ENCODE measurements around the gene PGBD5.

PGBD5 gene

GRCh38 chr1:230359992-230360668 is 66.0 kb downstream of the PGBD5 start:
- no peaks in the 10 kb centered on the region for H3K27me3 ChIP-seq (replicated peaks)
- no peak for TF ChIP-seq CTCF (IDR thresholded peaks at IDR 0.05; ENCODE audit: low read depth, low read length, missing control alignments)
- in situ Hi-C loops (cut with HindIII; ENCODE audit: low pct_ligation_motif_present, low sequenced_read_pairs) = no loop called here
- DNase-seq = no peak
- no peak overlapping the region for H3K4me3 ChIP-seq (ENCODE audit: low read depth, low read length)
- H3K27ac ChIP-seq = no peak overlapping the region
- H3K36me3 ChIP-seq (replicated peaks) = no peaks in the 10 kb centered on the region

- in situ Hi-C loops (cut with HindIII; ENCODE audit: low pct_ligation_motif_present, low sequenced_read_pairs) = no loop called here
- no peaks in the 10 kb centered on the region for H3K27me3 ChIP-seq (replicated peaks)
- TF ChIP-seq CTCF (IDR thresholded peaks at IDR 0.05; ENCODE audit: low read depth, low read length, missing control alignments) = no peak
- DNase-seq = no peak
- no peaks in the 10 kb centered on the region for H3K36me3 ChIP-seq (replicated peaks)
- no peak overlapping the region for H3K27ac ChIP-seq
- H3K4me3 ChIP-seq (ENCODE audit: low read depth, low read length) = no peak overlapping the region
Observed at GRCh38 chr1:230356869-230357794, 69.0 kb downstream of the PGBD5 start.

- H3K27me3 ChIP-seq (replicated peaks) = no peaks in the 10 kb centered on the region
- in situ Hi-C loops (cut with HindIII; ENCODE audit: low pct_ligation_motif_present, low sequenced_read_pairs) = no loop called here
- no peak for DNase-seq
- TF ChIP-seq CTCF (IDR thresholded peaks at IDR 0.05; ENCODE audit: low read depth, low read length, missing control alignments) = no peak
- H3K36me3 ChIP-seq (replicated peaks) = no peaks in the 10 kb centered on the region
- H3K27ac ChIP-seq = no peak overlapping the region
- H3K4me3 ChIP-seq (ENCODE audit: low read depth, low read length) = no peak overlapping the region
Observed at GRCh38 chr1:230356190-230356589, 69.9 kb downstream of the PGBD5 start.

- Histone ChIP-seq H3K27ac (no peak overlapping the region), H3K4me3 (ENCODE audit: low read depth, low read length) (no peak overlapping the region), H3K27me3 (replicated peaks) (no peaks in the 10 kb centered on the region), H3K36me3 (replicated peaks) (no peaks in the 10 kb centered on the region)
- TF ChIP-seq CTCF (IDR thresholded peaks at IDR 0.05; ENCODE audit: low read depth, low read length, missing control alignments) = no peak
- in situ Hi-C loops (cut with HindIII; ENCODE audit: low pct_ligation_motif_present, low sequenced_read_pairs) = no loop called here
- no peak for DNase-seq
Observed at GRCh38 chr1:230355594-230355993, 70.5 kb downstream of the PGBD5 start.

- Histone ChIP-seq H3K4me3 (ENCODE audit: low read depth, low read length) (no peak overlapping the region), H3K27me3 (replicated peaks) (no peaks in the 10 kb centered on the region), H3K27ac (no peak overlapping the region), H3K36me3 (replicated peaks) (no peaks in the 10 kb centered on the region)
- in situ Hi-C loops (cut with HindIII; ENCODE audit: low pct_ligation_motif_present, low sequenced_read_pairs) = no loop called here
- DNase-seq = no peak
- TF ChIP-seq CTCF (IDR thresholded peaks at IDR 0.05; ENCODE audit: low read depth, low read length, missing control alignments) = no peak
Observed at GRCh38 chr1:230355128-230355527, 71.0 kb downstream of the PGBD5 start.

All from brain microvascular endothelial cell (primary cell).